HEK293T (cell line): ENCODE results near the gene C2orf76.

Source experiments
- CTCF ChIA-PET: fragments of 350-600 bp; formaldehyde crosslinking; extraction: SDS; loops from one replicate; lab custom pipeline; 2021; ENCODE audit warnings: antibody characterized with exemption, inconsistent platforms; lab: Yijun Ruan, JAX
- POLR2A ChIA-PET: fragments of 350-600 bp; formaldehyde crosslinking; extraction: SDS; loops from one replicate; lab custom pipeline; 2020; ENCODE audit warnings: antibody characterized with exemption, inconsistent platforms; lab: Yijun Ruan, JAX
- DNase-seq: peaks from one replicate; pipeline ENCODE4 v3.0.0; 2012; ENCODE audit warnings: mixed read lengths; ENCODE audit errors: extremely low spot score
- ARNT ChIP-seq: fragments of 450-650 bp; IDR thresholded peaks from 2 replicates; pipeline ENCODE4 v1.6.1; 2017; ENCODE audit warnings: mild to moderate bottlenecking
- BHLHE40 ChIP-seq: fragments of 450-650 bp; IDR thresholded peaks from 2 replicates; pipeline ENCODE4 v1.6.1; 2016; ENCODE audit warnings: mild to moderate bottlenecking, moderate library complexity, borderline replicate concordance
- CTBP1 ChIP-seq: fragments of 450-650 bp; IDR thresholded peaks from 2 replicates; pipeline ENCODE4 v1.6.1; 2016; ENCODE audit warnings: borderline replicate concordance
- ELF4 ChIP-seq: fragments of 450-650 bp; IDR thresholded peaks from 2 replicates; pipeline ENCODE4 v1.6.1; 2017; ENCODE audit warnings: antibody characterized with exemption
- FOXA1 ChIP-seq: fragments of 450-650 bp; IDR thresholded peaks from 2 replicates; pipeline ENCODE4 v1.6.1; 2016; ENCODE audit warnings: mild to moderate bottlenecking
- FOXK2 ChIP-seq: fragments of 450-650 bp; IDR thresholded peaks from 2 replicates; pipeline ENCODE4 v1.6.1; 2016; ENCODE audit warnings: mild to moderate bottlenecking
- FOXM1 ChIP-seq: fragments of 450-650 bp; IDR thresholded peaks from 2 replicates; pipeline ENCODE4 v1.6.1; 2017; ENCODE audit warnings: mild to moderate bottlenecking, borderline replicate concordance
- HDGF ChIP-seq: fragments of 450-650 bp; IDR thresholded peaks from 2 replicates; pipeline ENCODE4 v1.6.1; 2017; ENCODE audit warnings: antibody characterized with exemption, borderline replicate concordance
- L3MBTL2 ChIP-seq: fragments of 450-650 bp; conservative IDR thresholded peaks from 2 replicates; pipeline ENCODE4 v1.6.1; 2016; ENCODE audit warnings: mild to moderate bottlenecking
- LEF1 ChIP-seq: fragments of 450-650 bp; IDR thresholded peaks from 2 replicates; pipeline ENCODE4 v1.6.1; 2017; ENCODE audit warnings: mild to moderate bottlenecking, borderline replicate concordance
- NFRKB ChIP-seq: fragments of 450-650 bp; IDR thresholded peaks from 2 replicates; pipeline ENCODE4 v1.6.1; 2016; ENCODE audit warnings: mild to moderate bottlenecking, moderate library complexity
- SP1 ChIP-seq: fragments of 450-650 bp; IDR thresholded peaks from 2 replicates; pipeline ENCODE4 v1.6.1; 2017
- SUZ12 ChIP-seq: fragments of 450-650 bp; IDR thresholded peaks from 2 replicates; pipeline ENCODE4 v1.6.1; 2016; ENCODE audit warnings: mild to moderate bottlenecking
- ZNF384 ChIP-seq: fragments of 450-650 bp; IDR thresholded peaks from 2 replicates; pipeline ENCODE4 v1.6.1; 2016
- TF ChIP-seq, protein P1 (sequence below): fragments of 450-650 bp; IDR thresholded peaks from 2 replicates; pipeline ENCODE4 v1.6.1; 2016

Gene C2orf76

DNA sequence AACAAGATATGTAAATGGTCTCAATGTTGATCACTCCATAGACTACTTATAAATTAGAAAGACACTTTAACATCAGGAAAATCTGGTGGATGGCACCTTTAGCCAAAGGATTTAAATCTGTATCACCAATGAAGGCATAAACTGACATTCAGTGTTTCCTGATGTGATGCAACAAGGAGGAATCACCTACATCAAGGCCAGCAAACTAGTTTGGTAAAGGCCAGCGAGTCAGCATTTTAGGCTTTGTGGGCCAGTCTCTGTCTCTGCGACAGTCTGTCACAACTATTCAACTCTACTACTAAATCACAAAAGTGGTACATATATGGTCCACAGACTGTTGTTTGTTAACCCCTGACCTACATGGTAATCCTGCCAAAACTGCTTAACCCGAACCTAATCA, 33.3 kb downstream of the C2orf76 start:
- CTCF ChIA-PET, result no interaction called here
- POLR2A ChIA-PET, result no interaction called here
- TF ChIP-seq SP1 (no peak), FOXM1 (no peak), NFRKB (no peak), SUZ12 (no peak), L3MBTL2 (no peak)
- no peak for DNase-seq

- CTCF ChIA-PET, result no interaction called here
- no peak for DNase-seq
- TF ChIP-seq, protein P1, sequence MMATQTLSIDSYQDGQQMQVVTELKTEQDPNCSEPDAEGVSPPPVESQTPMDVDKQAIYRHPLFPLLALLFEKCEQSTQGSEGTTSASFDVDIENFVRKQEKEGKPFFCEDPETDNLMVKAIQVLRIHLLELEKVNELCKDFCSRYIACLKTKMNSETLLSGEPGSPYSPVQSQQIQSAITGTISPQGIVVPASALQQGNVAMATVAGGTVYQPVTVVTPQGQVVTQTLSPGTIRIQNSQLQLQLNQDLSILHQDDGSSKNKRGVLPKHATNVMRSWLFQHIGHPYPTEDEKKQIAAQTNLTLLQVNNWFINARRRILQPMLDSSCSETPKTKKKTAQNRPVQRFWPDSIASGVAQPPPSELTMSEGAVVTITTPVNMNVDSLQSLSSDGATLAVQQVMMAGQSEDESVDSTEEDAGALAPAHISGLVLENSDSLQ, result no peak
- no peak for TF ChIP-seq ELF4
- POLR2A ChIA-PET, result no interaction called here
Observed at GRCh38 chr2:119332953-119333352, 33.7 kb downstream of the C2orf76 start.

- CTCF ChIA-PET, result no interaction called here
- no peak for DNase-seq
- TF ChIP-seq SP1, result no peak
- no peak for TF ChIP-seq L3MBTL2
- no peak for TF ChIP-seq SUZ12
- TF ChIP-seq CTBP1, result no peak
- no peak for TF ChIP-seq ZNF384
- TF ChIP-seq, protein P1, result no peak
- TF ChIP-seq ARNT, result no peak
- TF ChIP-seq ELF4, result no peak
- POLR2A ChIA-PET, result no interaction called here
Observed at GRCh38 chr2:119327431-119327830, 39.2 kb downstream of the C2orf76 start.

DNA sequence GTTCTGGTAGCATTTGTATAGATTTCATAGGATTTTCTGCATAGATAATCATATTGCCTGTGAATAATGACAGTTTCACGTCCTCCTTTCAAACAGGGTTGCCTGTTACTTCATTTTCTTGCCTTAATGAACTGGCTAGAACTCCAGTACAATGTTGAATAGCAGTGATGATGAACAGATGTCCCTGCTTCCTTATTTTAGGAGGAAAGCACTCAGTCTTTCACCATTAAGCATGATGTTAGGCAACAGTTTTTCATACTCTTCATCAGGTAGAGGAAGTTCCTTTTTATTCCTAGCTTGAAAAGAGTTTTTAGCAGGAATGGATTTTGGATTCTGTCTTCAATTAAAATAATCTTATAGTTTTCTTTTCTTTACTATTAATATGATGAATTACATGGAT, 39.7 kb downstream of the C2orf76 start:
- TF ChIP-seq L3MBTL2, result no peak
- DNase-seq, result no peak
- ChIA-PET POLR2A (no interaction called here), CTCF (no interaction called here)

GRCh38 chr2:119324685-119325270, 41.9 kb downstream of the C2orf76 start:
- no peak for TF ChIP-seq FOXA1
- TF ChIP-seq NFRKB, result no peak
- TF ChIP-seq CTBP1, result no peak
- TF ChIP-seq ELF4, result no peak
- no peak for DNase-seq
- ChIA-PET CTCF (no interaction called here), POLR2A (no interaction called here)

- no peak for DNase-seq
- ChIA-PET CTCF (no interaction called here), POLR2A (no interaction called here)
- no peak for TF ChIP-seq FOXM1
- no peak for TF ChIP-seq LEF1
- TF ChIP-seq CTBP1, result no peak
- TF ChIP-seq FOXA1, result no peak
Observed at GRCh38 chr2:119323459-119323858, 43.2 kb downstream of the C2orf76 start.

DNA sequence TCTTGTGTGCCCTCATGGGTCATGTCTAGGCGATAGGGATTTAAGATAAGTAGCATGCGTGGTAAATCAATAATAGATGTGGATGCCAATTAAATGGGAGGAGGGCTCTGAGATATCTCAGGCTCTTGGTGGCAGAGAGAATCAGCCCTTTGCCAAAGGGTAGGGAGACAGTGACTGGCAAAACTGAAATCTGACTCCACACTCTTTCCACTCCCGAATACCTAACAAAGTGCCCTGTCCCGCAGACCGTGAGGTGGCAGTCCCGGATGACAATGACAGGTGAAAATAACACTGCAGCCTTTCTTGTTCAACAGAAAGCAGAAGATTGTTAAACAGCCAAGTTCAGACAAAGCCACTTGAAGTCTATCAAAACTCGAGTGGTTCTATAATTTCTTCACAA, 47.0 kb downstream of the C2orf76 start:
- ChIA-PET POLR2A (no interaction called here), CTCF (no interaction called here)
- DNase-seq, result no peak
- no peak for TF ChIP-seq FOXM1
- no peak for TF ChIP-seq ARNT
- no peak for TF ChIP-seq FOXK2
- no peak for TF ChIP-seq FOXA1

DNA sequence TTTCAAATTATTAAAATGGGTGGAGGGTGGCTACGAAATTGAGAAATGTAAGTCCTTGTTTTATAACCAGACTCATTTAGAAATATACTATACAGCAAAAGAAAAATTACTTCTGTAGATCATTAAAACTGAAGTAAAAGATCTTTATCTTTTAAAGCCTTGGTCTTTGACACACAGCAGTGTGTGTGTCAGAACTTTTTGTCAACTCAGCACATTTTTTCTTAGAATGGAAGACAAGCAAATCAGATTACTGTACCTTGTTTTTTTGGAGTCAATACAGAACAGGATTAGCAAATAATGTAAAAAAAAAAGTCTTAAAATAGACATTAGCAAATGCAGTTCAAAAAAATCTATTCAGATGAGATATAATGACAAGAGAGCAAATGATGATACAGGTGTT, 49.1 kb downstream of the C2orf76 start:
- TF ChIP-seq LEF1, result no peak
- no peak for TF ChIP-seq FOXK2
- no peak for TF ChIP-seq FOXM1
- no peak for TF ChIP-seq SUZ12
- TF ChIP-seq HDGF, result no peak
- no peak for TF ChIP-seq L3MBTL2
- TF ChIP-seq, protein P1, result no peak
- no peak for TF ChIP-seq ZNF384
- no peak for DNase-seq
- CTCF ChIA-PET, result no interaction called here
- POLR2A ChIA-PET, result no interaction called here

GRCh38 chr2:119316066-119316465, 50.6 kb downstream of the C2orf76 start:
- TF ChIP-seq HDGF (no peak), FOXM1 (no peak), L3MBTL2 (no peak), LEF1 (no peak), BHLHE40 (no peak), FOXK2 (no peak), ZNF384 (no peak)
- TF ChIP-seq, protein P1, result no peak
- DNase-seq, result no peak
- CTCF ChIA-PET, result no interaction called here
- POLR2A ChIA-PET, result no interaction called here
